ENCODE measurements around the gene GRIN2C. TPM values are rescaled to one million over a fixed set of nuclear protein-coding genes. Genes with fewer than 3 reads are reported as not detected.

GRIN2C gene
- polyA plus RNA-seq, 3 donors = 0.16 to 0.36 (median 0.24) TPM

DNA sequence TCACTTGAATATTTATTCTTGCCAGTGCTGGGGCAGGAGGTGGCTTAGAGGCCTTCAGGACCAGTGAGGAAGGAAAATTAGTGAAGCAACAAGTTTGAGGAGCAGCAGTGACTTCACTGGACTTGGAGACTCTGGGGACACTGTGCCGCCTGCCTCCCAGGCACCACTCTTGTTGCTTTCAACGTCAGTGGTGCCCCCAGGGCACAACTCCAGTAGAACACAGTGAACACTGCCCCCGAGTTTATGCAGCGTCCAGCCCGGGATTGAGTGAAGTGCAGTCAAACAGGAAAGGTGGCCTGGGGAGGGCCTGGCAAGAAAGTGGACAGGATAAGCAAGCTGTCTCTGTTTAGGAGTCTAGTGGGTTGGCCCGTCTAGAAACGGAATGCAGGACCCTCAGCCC, 59.2 kb downstream of the GRIN2C start:
- DNase-seq = no peak

GRCh38 chr17:74799097-74799496, 60.6 kb downstream of the GRIN2C start:
- DNase-seq = no peak

- no peak for DNase-seq
Observed at GRCh38 chr17:74798239-74798707, 61.4 kb downstream of the GRIN2C start.

- DNase-seq = no peak
Observed at GRCh38 chr17:74797824-74798223, 61.9 kb downstream of the GRIN2C start.

GRCh38 chr17:74796866-74797265, 62.8 kb downstream of the GRIN2C start:
- no peak for DNase-seq

- DNase-seq = no peak
Observed at GRCh38 chr17:74796211-74796610, 63.5 kb downstream of the GRIN2C start.

GRCh38 chr17:74795327-74796020, 64.2 kb downstream of the GRIN2C start:
- no peak for DNase-seq

GRCh38 chr17:74792586-74793105, 67.0 kb downstream of the GRIN2C start:
- no peak for DNase-seq

Other genes starting within 250 kb of the GRIN2C start
- gene CD300E, start 236.1 kb downstream of the GRIN2C start, polyA plus RNA-seq (ENCODE audit: insufficient read length in 3 of 3) = under 1 TPM; 0.11 to 0.22 (median 0.13) TPM
- under 1 TPM; 0.19 to 0.24 (median 0.23) TPM for gene CD300LF, start 147.0 kb downstream of the GRIN2C start, polyA plus RNA-seq (ENCODE audit: insufficient read length in 3 of 3)
- gene RAB37, start 122.6 kb downstream of the GRIN2C start, polyA plus RNA-seq (ENCODE audit: insufficient read length in 3 of 3) = 1 to 10 TPM; 5.3 to 6.8 (median 5.9) TPM
- 100 to 1,000 TPM; 194 to 219 (median 196) TPM for gene NHERF1, start 111.3 kb downstream of the GRIN2C start, polyA plus RNA-seq (ENCODE audit: insufficient read length in 3 of 3)
- 10 to 100 TPM; 45.1 to 54.0 (median 54.0) TPM for gene NAT9, start 83.5 kb downstream of the GRIN2C start, polyA plus RNA-seq (ENCODE audit: insufficient read length in 3 of 3)
- 10 to 100 TPM in 2 of 3 donors, 1 to 10 TPM in 1; 9.1 to 12.0 (median 10.0) TPM for gene FDXR, start 13.1 kb upstream of the GRIN2C start, polyA plus RNA-seq (ENCODE audit: insufficient read length in 3 of 3)
- under 1 TPM; 0.53 to 0.83 (median 0.68) TPM for gene FADS6, start 33.7 kb upstream of the GRIN2C start, polyA plus RNA-seq (ENCODE audit: insufficient read length in 3 of 3)
- 1 to 10 TPM in 2 of 3 donors, under 1 TPM in 1; 0.77 to 1.1 (median 1.1) TPM for gene USH1G, start 63.4 kb upstream of the GRIN2C start, polyA plus RNA-seq (ENCODE audit: insufficient read length in 3 of 3)
- gene OTOP2, start 64.4 kb upstream of the GRIN2C start, polyA plus RNA-seq (ENCODE audit: insufficient read length in 3 of 3) = not detected
- not detected for gene OTOP3, start 76.0 kb upstream of the GRIN2C start, polyA plus RNA-seq (ENCODE audit: insufficient read length in 3 of 3)
- 10 to 100 TPM; 15.3 to 16.9 (median 16.6) TPM for gene HID1, start 112.9 kb upstream of the GRIN2C start, polyA plus RNA-seq (ENCODE audit: insufficient read length in 3 of 3)
- 10 to 100 TPM in 2 of 3 donors, 1 to 10 TPM in 1; 8.2 to 12.0 (median 12.0) TPM for gene CDR2L, start 127.7 kb upstream of the GRIN2C start, polyA plus RNA-seq (ENCODE audit: insufficient read length in 3 of 3)
- gene MRPL58, start 152.8 kb upstream of the GRIN2C start, polyA plus RNA-seq (ENCODE audit: insufficient read length in 3 of 3) = 10 to 100 TPM; 27.4 to 31.3 (median 29.5) TPM
- 100 to 1,000 TPM; 299 to 318 (median 307) TPM for gene ATP5PD, start 187.1 kb upstream of the GRIN2C start, polyA plus RNA-seq (ENCODE audit: insufficient read length in 3 of 3)
- gene KCTD2, start 187.3 kb upstream of the GRIN2C start, polyA plus RNA-seq (ENCODE audit: insufficient read length in 3 of 3) = 10 to 100 TPM; 31.0 to 33.9 (median 32.8) TPM
- gene SLC16A5, start 228.1 kb upstream of the GRIN2C start, polyA plus RNA-seq (ENCODE audit: insufficient read length in 3 of 3) = 10 to 100 TPM; 27.4 to 42.7 (median 39.8) TPM

All from renal pelvis (tissue), 4 donors.